T-helper 2 cell (primary cell): ENCODE data around the gene FOXN3.

Experiments used
- DNase-seq, 5 experiments: peaks; one replicate each; pipeline versions ENCODE4 v3.0.0 to v3.0.0-alpha.2; 2012 to 2022

FOXN3 gene

GRCh38 chr14:89330236-89331002 is 86.6 kb downstream of the FOXN3 start:
- DNase-seq, result no peak

DNA sequence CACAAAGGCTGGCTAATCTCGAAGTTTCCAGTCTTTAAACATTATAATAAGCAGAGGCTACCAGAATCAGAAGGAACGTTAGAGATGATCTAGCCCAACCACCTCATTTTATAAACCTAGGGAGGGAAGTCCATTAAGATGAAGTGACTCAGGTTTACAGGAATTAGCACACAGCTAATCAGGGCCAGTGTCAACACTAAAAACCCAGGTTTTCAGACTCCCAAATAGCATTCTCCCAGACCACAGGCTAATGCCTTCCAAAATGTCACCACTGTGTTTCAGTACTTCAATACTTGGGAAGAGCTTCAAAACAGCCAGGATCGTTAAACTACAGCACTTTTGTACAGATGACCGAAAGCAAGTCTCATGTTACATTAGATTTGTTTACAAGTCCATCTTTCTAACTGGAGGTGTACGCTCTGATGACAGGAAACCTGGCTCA is 89.2 kb downstream of the FOXN3 start:
- no peak for DNase-seq

- DNase-seq, result no peak
Measured at GRCh38 chr14:89325959-89326358, 91.1 kb downstream of the FOXN3 start.

DNA sequence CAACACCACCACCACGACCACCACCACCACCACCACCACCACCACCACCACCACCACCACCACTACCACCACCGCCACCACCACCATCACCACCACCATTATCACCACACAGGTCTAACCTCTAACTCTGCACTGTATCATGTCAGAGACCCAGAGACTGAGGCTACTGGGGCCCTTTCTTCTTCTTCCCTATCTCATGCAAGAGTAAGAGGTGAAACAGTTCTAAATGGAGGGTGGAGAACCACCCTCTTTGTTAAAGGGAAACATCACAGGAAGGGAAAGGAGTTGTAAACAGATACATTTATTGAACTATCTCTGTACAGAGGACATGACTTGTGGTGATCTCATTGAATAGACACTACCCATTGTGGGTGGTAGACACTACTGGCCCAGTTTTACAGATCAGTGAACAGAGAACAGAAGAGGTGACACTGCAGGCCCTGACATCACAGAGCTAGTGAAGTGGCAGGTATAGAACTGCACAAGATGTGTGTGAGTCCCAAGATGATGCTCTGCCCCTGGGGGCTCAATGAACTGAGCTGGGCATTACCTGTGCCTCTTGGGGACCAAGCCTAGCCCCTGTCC is 91.6 kb downstream of the FOXN3 start:
- no peak for DNase-seq

DNA sequence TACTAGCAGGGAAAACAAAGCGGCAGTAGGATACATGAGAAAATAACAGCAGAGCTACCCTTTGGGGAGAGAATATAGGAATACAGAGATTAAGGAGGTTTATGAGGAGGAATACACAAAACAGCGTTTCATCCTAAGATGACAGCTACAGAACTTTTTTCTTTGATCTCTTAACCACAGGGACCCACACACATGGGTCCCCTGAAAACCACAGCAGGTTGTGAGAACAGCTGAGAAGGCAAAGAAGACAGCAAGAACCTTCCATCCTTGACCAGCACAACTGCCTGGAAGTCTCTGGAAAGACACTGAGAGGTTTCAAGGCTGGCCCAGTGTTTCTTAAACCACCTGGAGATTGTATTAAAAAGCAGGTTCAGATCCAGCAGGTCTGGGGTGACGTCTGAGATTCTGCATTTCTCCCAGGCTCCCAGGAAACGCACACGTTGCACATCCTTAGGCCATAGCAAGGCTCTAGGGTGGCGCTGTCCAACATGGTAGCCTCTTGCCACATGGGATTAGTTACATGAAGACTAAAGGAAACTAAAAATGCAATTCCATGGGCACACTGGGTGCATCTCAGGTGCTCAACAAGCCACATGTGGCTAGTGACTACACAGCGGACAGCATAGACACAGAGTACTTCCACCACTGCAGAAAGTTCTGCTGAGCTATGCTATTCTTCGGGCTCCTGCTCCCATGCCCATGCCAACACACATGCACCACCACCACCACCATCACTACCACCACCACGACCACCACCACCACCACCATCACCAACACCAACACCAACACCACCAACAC is 92.3 kb downstream of the FOXN3 start:
- DNase-seq, result peak in 1 of 5 experiments; percentile 43

DNA sequence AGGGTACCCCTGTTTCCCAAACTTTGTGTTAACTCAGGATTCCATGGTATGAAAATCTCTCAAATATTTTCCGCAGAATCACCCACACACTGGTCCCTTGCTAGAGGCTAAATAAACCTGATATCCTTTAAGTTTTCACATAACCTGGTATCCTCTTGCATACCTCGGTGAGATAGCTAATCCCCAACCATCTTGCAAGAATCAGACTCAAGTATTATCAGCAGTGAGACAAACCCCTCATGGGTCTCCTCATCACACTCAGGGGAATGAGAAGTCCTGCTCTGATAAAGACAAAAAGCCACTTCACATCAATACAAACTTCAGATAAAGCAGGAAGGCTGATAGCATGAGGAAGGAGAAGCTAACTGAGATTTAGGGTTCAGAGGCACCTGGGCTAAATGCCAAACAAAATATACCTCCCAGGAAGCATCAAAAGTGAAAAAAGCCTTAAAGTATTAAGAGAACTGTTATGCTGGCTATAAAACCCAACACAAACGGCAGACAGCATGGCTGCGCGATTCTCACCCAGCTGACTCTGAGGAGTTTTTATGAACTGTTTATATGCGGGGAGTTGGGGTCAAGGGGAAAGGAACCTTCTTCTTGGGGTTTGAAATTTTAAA is 96.5 kb downstream of the FOXN3 start:
- DNase-seq, result no peak

DNA sequence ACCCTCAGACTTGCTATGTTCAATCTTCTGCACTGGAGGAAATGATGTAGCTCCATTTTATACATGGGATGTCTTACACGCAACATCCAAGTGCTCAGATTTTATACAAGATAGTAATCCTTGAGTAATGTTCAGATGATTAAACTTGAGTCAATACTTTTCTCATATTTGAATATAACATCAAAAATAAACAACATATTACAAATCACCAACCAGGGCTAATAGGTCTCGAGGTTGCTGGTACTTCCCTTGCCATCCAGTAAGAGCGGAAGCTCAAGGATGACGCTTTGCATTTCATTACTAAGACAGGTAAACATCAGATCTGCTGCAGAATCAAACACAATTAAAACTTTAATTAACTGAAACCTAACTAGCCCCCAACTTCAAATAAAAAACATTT is 97.3 kb downstream of the FOXN3 start:
- DNase-seq, result no peak

DNA sequence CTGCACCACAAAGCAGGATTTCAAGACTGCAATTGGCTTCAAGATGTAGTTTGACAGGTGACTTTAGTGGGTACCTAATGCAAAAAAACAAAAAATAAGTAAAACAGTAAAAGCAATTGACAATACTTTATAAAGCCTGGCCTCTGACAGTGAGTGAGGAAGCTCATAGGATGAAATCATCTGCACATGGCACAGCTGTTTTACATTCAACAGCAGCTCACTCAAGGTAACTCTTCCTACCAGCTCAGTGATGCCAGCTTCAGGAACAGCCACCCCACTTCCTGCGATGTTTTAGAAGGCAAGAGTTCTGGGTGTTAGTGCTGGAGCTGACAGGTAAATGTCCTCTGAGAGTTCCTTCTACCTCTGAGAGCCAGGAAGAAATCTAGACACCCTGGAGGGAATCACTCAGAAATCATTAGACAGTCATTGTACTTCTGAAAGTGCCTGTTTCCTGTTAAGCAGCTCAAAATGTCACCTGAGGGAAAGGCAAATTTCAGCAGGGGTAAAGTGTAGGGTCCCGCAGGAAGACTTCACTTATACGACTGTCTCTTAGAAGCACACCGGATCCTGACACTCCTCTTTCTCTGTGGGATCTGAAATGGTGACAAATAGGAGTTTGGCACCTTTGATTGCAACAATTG is 99.9 kb downstream of the FOXN3 start:
- no peak for DNase-seq

DNA sequence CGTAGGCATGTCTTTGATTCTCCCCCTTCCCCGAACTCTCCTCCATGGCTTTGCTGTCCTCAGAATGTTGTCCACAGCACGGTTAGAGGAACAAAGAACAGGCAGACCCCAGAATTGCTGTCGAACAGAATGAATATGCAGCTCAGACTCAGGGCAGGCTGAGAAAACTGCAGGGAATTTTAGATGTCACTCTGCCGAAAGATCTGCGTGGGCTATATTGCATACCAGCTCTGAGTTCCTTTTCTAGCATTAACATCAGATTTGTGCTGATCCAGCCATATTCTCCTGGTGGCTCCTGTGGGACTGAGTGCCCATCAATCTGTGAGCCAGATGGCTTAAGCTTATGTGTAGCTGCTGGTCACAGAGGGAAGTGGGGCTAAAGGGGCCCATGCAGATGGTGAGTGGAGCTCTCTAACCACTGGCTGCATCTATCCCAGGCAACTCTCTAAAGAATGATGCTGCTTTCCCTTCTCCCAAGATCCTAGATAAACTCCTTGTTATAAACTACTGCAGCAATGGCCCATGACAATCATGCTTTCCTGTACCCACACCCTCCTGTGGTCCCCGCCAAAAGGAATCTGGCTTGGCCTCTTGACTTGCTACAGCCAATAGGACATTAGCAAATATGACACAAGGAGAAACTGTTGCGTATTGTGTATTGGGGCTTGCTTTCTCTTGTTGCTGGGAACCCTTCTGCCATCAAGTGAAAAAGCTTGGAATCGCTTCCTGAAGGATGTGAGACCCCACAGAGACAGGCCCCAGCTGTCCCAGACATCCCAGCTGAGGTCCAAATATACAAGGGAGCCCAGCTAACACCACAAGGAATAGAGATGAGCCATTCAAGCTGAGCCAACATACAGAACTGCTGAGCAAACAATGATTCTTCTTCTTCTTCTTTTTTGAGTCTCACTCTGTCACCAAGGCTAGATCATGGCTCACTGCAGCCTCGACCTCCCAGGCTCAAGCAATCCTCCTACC is 101.3 kb downstream of the FOXN3 start:
- no peak for DNase-seq

- no peak for DNase-seq
Measured at GRCh38 chr14:89314274-89314673, 102.8 kb downstream of the FOXN3 start.

- DNase-seq, result no peak
Measured at GRCh38 chr14:89312932-89313331, 104.1 kb downstream of the FOXN3 start.

DNA sequence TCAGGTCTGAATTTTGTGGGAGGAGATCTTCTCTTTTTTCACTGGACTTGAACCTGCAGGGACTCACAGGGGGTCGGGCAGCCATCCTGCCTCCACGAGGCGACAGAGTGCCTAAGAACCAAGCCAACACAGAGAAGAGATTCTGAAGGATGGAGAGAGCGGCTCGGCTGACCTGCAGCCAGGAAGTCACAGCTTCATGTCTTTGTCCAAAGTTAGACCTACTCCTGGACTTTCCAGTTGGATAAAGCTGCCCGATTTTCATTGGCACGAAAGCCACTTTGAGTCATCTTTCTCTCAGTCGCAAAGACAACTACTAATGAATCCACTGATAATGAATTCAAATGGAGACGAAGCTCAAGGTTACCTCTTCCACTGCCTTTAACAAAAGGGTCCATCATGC is 106.8 kb downstream of the FOXN3 start:
- DNase-seq, result no peak

DNA sequence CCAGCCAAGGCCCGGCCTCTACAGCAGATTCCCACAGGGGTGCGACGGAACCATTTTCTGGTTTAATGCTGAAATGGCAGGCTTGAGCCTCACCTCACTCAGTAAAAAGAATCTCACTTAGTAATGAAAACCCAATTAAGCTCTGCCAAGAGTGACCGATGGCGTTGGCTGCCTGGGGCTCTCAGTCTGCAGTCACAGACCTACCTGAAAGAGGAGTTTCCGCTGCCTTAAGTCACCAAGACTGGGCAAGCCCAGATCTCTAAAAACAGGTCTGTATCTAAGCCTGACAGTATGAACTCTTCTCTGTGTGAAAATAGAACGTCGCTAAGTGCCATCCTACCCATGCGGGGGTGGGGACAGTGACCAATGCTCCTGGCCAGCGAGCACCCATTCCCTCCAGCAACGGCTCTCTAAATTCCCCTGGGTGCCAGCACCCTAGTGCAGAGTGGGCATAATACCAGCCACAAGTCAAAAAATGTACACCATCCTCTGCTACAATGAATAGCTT is 107.3 kb downstream of the FOXN3 start:
- DNase-seq, result no peak

GRCh38 chr14:89308232-89308959 is 108.6 kb downstream of the FOXN3 start:
- no peak for DNase-seq

GRCh38 chr14:89307409-89307808 is 109.6 kb downstream of the FOXN3 start:
- DNase-seq, result no peak

GRCh38 chr14:89304972-89305703 is 111.9 kb downstream of the FOXN3 start:
- DNase-seq, result no peak

DNA sequence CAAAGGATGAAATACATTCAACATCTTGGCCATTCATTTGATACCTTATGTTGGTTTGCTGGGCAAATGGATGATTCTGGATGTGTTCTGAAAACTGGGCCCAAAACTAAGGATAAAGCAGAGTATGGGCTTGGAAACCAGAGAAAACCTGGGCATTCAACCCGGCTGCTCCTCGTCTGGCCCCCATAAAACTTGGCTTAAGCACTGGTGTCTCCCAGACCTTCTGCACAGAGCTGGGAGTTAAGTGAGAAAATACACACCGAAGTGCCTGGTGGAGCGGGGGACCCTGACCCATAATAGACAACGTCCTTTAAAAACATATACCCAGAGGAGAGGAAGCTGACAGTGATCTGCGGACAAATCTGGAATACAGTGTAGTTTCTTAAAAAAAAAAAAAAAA is 112.5 kb downstream of the FOXN3 start:
- no peak for DNase-seq

GRCh38 chr14:89303456-89304435 is 113.3 kb downstream of the FOXN3 start:
- DNase-seq, result no peak
